ENCODE results near the gene MRGPRE.
"Not testable (repeated sequence)": the region's sequence is repeated elsewhere in the genome, so short reads cannot be mapped to it uniquely, and the experiment has no call there.

Gene MRGPRE

GRCh38 chr11:3231851-3232744 is at the start of gene MRGPRE:
Gene MRGPRE, minus strand, starts transcription at chr11:3232417. Its CDS starts 3,618 bp downstream, at chr11:3228799.
- no peak for DNase-seq

DNA sequence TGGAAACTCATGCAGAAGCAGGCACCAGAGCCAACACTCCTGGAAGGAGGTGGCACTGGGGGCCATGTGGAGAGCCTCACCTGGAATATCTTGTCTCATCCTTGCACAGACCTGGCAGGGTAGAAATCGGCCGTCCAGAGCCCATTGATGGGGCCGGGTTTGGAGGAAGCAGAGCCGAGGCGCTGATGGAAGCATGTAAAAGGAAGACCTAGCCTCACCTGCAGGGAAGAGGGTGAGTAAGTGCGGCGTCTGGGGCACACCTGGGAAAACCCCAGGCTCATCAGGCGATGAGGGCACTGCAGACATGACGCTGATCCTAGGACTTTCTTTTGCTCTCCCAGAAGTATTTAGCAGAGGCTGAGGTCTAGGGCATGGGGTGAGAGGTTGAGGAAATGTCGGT is 48.9 kb upstream of the MRGPRE start:
- DNase-seq, result not testable (repeated sequence)

DNA sequence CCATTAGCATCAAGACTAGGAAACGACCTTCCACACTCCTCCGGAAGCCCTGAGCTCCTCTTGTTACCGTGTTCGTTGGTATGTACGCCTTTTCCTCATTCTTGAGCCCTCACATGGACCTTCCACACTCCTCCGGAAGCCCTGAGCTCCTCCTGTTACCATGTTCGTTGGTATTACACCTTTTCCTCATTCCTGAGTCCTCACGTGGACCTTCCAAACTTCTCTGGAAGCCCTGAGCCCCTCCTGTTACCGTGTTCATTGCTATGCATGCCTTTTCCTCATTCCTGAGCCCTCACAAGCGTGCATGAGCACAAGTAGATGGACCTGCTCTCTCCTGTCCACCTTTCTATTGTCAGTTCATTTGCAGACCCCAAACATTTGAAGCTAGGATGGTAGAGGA is 48.4 kb upstream of the MRGPRE start:
- DNase-seq, result not testable (repeated sequence)

DNA sequence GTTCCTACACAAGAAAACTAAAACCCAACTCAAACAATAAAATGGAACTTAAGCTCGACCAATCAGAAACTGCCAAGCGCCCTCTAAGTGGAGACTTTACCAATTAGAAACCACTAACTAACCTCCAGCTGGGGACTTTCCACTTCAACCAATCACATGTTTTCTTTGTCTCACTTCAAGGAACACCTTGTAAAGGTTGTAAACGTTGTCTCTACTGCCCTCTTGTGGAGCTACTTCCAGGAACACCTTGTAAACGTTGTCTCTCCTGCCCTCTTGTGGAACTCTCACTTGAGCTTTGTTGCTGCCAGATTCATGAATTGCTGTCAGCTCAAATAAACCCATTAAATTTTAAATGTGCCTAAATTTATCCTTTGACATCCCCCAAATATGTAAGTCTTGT is 46.7 kb upstream of the MRGPRE start:
- not testable (repeated sequence) for DNase-seq

- not testable (repeated sequence) for DNase-seq
These were observed 41.4 kb upstream of the MRGPRE start for GRCh38 chr11:3273629-3274028.

GRCh38 chr11:3262548-3262947 is 30.3 kb upstream of the MRGPRE start:
- not testable (repeated sequence) for DNase-seq

DNA sequence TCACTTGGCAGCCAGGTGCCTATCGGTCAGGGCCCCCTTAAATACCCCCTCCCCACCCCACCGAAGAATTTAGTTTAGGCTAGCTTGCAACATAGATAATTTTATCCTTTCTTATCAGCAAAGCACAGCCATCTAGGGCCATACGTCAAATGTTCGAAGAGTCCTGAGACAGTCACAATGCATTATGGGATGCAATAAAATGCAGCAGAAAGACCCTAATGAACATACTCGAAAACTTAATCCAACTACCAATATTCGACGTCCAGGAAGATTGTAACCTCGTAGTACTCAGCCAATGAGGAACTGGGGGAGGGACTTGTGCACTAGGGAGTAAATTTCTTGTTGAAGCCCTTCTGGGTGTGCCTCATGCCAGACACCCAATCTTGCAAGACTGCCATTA is 29.6 kb upstream of the MRGPRE start:
- DNase-seq, result not testable (repeated sequence)

GRCh38 chr11:3257509-3257908 is 25.3 kb upstream of the MRGPRE start:
- DNase-seq, result not testable (repeated sequence)

DNA sequence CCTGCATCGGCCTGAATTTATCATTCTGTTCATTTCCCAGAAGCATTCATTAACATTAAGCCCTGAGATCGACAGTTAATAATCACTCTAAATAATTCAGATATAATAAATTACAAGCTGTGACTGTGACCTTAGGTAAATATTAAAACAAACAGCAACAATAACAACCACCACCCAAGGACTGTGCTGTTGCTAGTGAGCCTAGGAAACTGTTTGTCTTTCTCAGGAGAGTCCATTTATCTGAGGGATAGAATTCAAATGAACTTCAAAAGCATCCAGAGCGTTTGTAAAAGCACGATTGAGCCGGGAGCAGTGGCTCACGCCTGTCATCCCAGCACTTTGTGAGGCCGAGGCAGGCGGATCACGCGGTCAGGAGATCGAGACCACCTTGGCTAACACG is 23.0 kb upstream of the MRGPRE start:
- not testable (repeated sequence) for DNase-seq

GRCh38 chr11:3254773-3255172 is 22.6 kb upstream of the MRGPRE start:
- DNase-seq, result not testable (repeated sequence)

DNA sequence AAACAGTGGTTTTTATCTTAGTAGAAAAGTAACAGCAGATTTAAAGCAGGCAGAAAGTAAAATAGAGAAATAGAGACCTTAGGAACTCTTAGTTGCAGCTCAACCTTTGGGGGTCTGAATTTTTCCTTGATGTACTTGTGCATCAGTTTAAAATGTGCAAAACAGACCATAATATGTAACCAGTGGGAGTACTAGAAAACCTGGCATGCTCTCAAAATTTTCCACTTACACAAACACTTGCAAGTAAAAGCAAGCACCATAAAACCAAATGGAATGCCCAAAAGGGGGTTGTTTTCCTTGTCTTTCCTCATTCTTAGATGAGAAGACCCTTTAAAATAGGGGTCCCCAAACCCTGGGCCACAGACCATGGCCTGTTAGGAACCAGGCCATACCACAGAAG is 12.9 kb upstream of the MRGPRE start:
- DNase-seq, result no peak

GRCh38 chr11:3243880-3244279 is 11.7 kb upstream of the MRGPRE start:
- DNase-seq, result no peak

DNA sequence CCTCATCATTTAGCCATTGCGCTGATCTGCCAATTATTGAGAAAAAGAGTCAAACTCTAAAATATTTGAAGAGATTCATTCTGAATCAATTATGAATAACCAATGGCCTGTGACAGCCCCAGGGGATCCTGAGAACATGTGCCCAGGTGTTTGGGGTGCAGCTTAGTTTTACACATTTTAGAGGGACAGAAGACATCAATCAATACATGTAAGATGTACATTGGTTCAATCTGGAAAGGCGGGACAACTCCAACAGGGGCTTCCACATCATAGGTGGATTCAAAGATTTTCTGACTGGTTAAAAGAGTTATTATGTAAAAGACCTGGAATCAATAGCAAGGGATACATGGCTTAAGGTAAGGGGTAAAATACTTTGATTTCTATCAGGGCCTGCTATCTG is 4.9 kb upstream of the MRGPRE start:
- no peak for DNase-seq

GRCh38 chr11:3234846-3235245 is 2.6 kb upstream of the MRGPRE start:
- DNase-seq, result no peak

DNA sequence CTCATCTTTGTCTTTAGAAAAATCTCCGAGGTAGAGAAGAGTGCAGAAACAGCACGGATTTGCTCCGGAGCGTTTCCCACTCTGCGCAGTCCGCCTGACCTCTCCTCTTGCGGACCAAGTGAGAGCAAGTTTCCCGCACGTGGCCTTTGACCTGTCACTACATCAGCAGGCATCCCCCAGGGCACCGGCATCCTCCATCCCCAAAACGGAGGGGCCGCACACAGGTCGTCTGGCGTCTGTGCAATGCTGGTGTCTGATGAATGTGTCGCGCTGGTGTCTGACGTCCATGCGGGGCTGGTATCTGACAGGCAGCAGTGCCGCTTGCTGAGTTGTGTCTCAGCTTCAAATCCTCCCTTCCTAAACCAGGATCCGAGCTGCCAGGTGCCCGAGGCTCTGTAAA is 739 bp upstream of the MRGPRE start:
- DNase-seq, result no peak

DNA sequence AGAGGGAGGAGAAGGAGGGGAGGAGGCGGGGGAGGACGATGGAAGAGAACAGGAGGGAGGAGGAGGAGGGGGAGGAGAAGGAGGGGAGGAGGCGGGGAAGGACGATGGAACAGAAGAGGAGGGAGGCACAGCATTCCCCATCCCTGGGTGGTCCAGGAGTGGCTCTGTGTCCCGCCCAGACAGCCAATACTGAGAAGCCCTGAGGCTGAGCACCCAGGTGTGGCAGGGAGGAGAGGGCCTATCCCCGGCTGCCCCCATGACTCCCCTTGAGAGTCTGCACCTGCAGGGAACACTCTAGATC is 717 bp downstream of the MRGPRE start:
- no peak for DNase-seq

DNA sequence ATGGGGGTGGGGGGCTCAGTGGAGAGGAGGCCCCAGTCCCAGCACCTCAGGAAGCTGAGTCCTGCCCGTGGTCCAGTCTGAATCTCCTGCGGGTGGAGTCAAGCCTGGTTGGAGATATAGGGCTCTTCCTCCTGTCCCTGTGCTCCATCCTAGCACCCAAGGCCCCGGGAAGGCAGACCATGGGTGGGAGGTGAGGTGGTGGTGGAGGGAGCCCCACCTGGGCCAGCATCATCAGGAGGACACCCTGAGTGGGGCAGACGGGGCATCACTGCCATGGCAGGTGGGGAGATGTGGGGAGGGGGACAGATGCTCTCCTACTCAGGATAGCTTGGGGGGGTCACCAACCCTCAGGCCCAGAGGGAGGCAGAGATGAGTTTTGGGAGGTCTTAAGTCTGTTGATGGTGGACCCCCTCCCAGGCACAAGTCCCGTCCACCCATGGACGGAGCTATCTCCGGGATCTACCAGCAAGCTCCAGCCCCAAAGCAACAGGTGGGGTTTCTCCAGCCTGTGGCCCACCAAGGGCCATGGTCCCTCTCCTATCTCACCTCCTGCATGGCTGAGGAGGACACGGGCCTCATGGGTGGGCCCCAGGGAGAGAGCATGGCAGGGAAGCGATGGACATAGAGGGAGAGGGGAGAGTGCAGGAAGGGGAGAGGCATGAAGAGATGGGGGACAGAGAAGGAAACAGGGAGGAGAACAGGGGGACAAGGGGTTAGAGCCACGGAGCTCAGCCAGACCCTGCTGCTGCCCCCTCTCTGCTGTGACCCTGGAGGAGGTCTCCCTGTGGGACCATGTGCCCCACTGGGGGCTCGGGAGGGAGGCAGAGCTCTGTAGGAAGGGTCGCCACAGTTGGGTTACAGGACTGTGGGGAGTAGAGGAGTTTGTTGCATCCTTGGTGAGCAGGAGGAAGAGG is 1.3 kb downstream of the MRGPRE start:
- no peak for DNase-seq

GRCh38 chr11:3229673-3230630 is 2.3 kb downstream of the MRGPRE start:
- no peak for DNase-seq

DNA sequence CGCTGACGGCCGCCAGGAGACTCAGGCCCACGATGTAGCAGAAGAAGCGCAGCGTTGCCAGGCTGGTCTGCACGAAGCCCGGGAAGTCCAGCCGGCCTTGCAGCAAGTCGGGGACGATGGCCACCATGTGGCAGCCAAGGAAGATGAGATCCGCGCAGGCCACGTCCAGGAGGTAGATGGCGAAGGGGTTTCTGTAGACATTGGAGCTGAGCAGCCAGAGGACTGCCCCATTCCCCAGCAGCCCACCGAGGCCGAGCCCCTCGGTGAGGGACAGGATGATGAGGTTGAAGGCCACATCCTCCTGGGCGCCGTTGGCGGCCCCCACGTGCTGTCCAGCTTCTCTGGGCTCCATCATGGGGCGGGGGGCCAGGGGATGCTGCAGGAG is 3.8 kb downstream of the MRGPRE start:
- no peak for DNase-seq

- DNase-seq, result no peak
These were observed 4.4 kb downstream of the MRGPRE start for GRCh38 chr11:3227568-3228444.

GRCh38 chr11:3226846-3227567 is 5.2 kb downstream of the MRGPRE start:
- DNase-seq, result no peak
